Right lobe of liver (tissue), 4 donors: ENCODE data around the gene SUPT6H.

Experiments used
- CTCF ChIP-seq, 4 donors: fragments of 200-600 bp in 3 of 4; fragments of 450-650 bp in 1 of 4; IDR thresholded peaks; one replicate each; pipeline versions ENCODE4 v1.5.1 to v1.8.0; 2016 to 2022; ENCODE audit warnings: antibody characterized with exemption in 4 of 4, mild to moderate bottlenecking in 2 of 4
- POLR2A ChIP-seq: fragments of 450-650 bp; IDR thresholded peaks from one replicate; pipeline ENCODE4 v1.6.1; 2017; ENCODE audit warnings: antibody characterized with exemption, mild to moderate bottlenecking
- donor health status: DM: no; HTN: no; CAD: no.
- donor health status: DM: no; HTN: no; CAD: no.
- donor health status: DM: no; HTN: yes; CAD: no.

GRCh38 chr17:28722417-28723158 is 60.6 kb downstream of the SUPT6H start:
- no peak for TF ChIP-seq CTCF (IDR thresholded peaks at IDR 0.05)
- no peak for TF ChIP-seq POLR2A
